HCT116 (cell line): ENCODE data around the gene VPS37D.

Source experiments
- CBX3 ChIP-seq: IDR thresholded peaks from 2 replicates; pipeline ENCODE4 v1.6.1; 2012; ENCODE audit warnings: low read depth
- CEBPB ChIP-seq: IDR thresholded peaks from 2 replicates; pipeline ENCODE4 v1.6.1; 2012; ENCODE audit warnings: low read depth
- CTCF ChIP-seq, 3 experiments: fragments of 200-600 bp in 1 of 3; sonication (generic) in 1 of 3; IDR thresholded peaks in 2 of 3; conservative IDR thresholded peaks in 1 of 3; 2 replicates each; pipeline ENCODE4 v1.5.1; 2012 to 2017; ENCODE audit warnings: low read depth in 2 of 3, low read length in 2 of 3, antibody characterized with exemption in 1 of 3, borderline replicate concordance in 1 of 3, control low read depth in 1 of 3, mild to moderate bottlenecking in 1 of 3, mixed read lengths in 1 of 3, mixed run types in 1 of 3, moderate library complexity in 1 of 3; ENCODE audit not compliant: insufficient read depth in 1 of 3
- EGR1 ChIP-seq: IDR thresholded peaks from 2 replicates; pipeline ENCODE4 v1.6.1; 2012; ENCODE audit warnings: low read depth
- ELF1 ChIP-seq: IDR thresholded peaks from 2 replicates; pipeline ENCODE4 v1.6.1; 2012; ENCODE audit warnings: low read depth, borderline replicate concordance
- EZH2 ChIP-seq: fragments of 200-600 bp; sonication (generic); IDR thresholded peaks from 2 replicates; pipeline ENCODE4 v1.6.1; 2017; ENCODE audit warnings: antibody characterized with exemption, mixed run types
- POLR2A ChIP-seq: IDR thresholded peaks from 2 replicates; pipeline ENCODE4 v1.7.0; 2011; ENCODE audit warnings: borderline replicate concordance; ENCODE audit not compliant: insufficient read depth, insufficient read length; ENCODE audit errors: extremely low read depth
- POLR2AphosphoS5 ChIP-seq: IDR thresholded peaks from 2 replicates; pipeline ENCODE4 v1.6.1; 2011; ENCODE audit warnings: mild to moderate bottlenecking, low read depth, low read length, moderate library complexity
- REST ChIP-seq: IDR thresholded peaks from 2 replicates; pipeline ENCODE4 v1.6.1; 2012; ENCODE audit warnings: low read depth
- SRF ChIP-seq: IDR thresholded peaks from 2 replicates; pipeline ENCODE4 v1.6.1; 2012; ENCODE audit warnings: low read depth
- ZFX ChIP-seq: fragments of 450-650 bp; IDR thresholded peaks from 2 replicates; pipeline ENCODE4 v1.6.1; 2017

GRCh38 chr7:73646785-73647724, 20.6 kb upstream of the VPS37D start:
- no peak for TF ChIP-seq CTCF (IDR thresholded peaks at IDR 0.05 in 2 of 3, conservative IDR thresholded peaks at IDR 0.05 in 1 of 3; ENCODE audit: borderline replicate concordance in 1 of 3, insufficient read depth in 1 of 3, low read depth in 2 of 3, low read length in 2 of 3)
- TF ChIP-seq EZH2: no peak
- TF ChIP-seq CBX3: no peak
- no peak for TF ChIP-seq POLR2AphosphoS5
- no peak for TF ChIP-seq REST
- TF ChIP-seq EGR1: no peak
- no peak for TF ChIP-seq ZFX
- TF ChIP-seq CEBPB: no peak
- TF ChIP-seq ELF1: no peak
- TF ChIP-seq SRF: no peak
- TF ChIP-seq POLR2A: no peak
